Endothelial cell of umbilical vein (primary cell): ENCODE results near the gene PSENEN. TPM values are rescaled to one million over a fixed set of nuclear protein-coding genes. Genes with fewer than 3 reads are reported as not detected.

Source experiments
- BruUV-seq: library from RNA; stranded (reverse); fragments of 400-500 nt; replicated peaks from 2 replicates; lab custom pipeline; 2021; lab: Mats Ljungman, UMichigan
- CTCF ChIA-PET: fragments of 300-600, 350-600 bp; sonication (Branson Sonifier 250); formaldehyde crosslinking; loops from one replicate; lab custom pipeline; 2021; ENCODE audit warnings: antibody characterized with exemption, inconsistent platforms; lab: Charles Lee
- POLR2A ChIA-PET: fragments of 300-600, 350-600 bp; sonication (Branson Sonifier 250); formaldehyde crosslinking; loops from one replicate; lab custom pipeline; 2021; ENCODE audit warnings: antibody characterized with exemption, inconsistent platforms; lab: Charles Lee
- DNase-seq: peaks from one replicate; pipeline ENCODE4 v3.0.0-alpha.2; 2011; ENCODE audit warnings: low read depth, low spot score
- FAIRE-seq: peaks from 2 replicates; lab custom pipeline; 2011; peaks lifted over from hg19 to GRCh38; lab: Jason Lieb, UNC
- H2AFZ ChIP-seq: 2 replicates; pipeline ENCODE4 v1.6.0; 2012; ENCODE audit warnings: low read depth, low read length, control low read depth, inconsistent platforms
- H3K27ac ChIP-seq: 2 replicates; pipeline ENCODE4 v1.5.1; 2011; ENCODE audit warnings: low read depth, mild to moderate bottlenecking, control low read depth, low read length, moderate library complexity; ENCODE audit not compliant: insufficient read depth
- H3K27me3 ChIP-seq, 2 experiments: 2 replicates each; pipeline versions ENCODE4 v1.6.0 to v1.6.1; 2011; ENCODE audit warnings: low read length in 2 of 2, mixed read lengths in 1 of 2; ENCODE audit not compliant: control insufficient read depth in 2 of 2, insufficient read depth in 2 of 2
- H3K36me3 ChIP-seq, 2 experiments: 2 replicates in 1 of 2; 3 replicates in 1 of 2; pipeline ENCODE4 v1.5.1; 2011; ENCODE audit warnings: low read length in 2 of 2, mild to moderate bottlenecking in 1 of 2, moderate library complexity in 1 of 2; ENCODE audit not compliant: control insufficient read depth in 2 of 2, insufficient read depth in 2 of 2; ENCODE audit errors: extremely low read depth in 1 of 2
- H3K4me1 ChIP-seq: 3 replicates; pipeline ENCODE4 v1.5.1; 2011; ENCODE audit warnings: mild to moderate bottlenecking, low read length; ENCODE audit not compliant: control insufficient read depth, insufficient read depth; ENCODE audit errors: extremely low read depth
- H3K4me2 ChIP-seq: 2 replicates; pipeline ENCODE4 v1.6.1; 2011; ENCODE audit warnings: low read length, control low read depth, mixed read lengths; ENCODE audit not compliant: insufficient read depth
- H3K4me3 ChIP-seq, 3 experiments: fragments of 200-600 bp in 1 of 3; sonication (generic), shearing (Covaris generic) in 1 of 3; replicated peaks in 1 of 3; 2 replicates each; pipeline ENCODE4 v1.5.1; 2011 to 2016; ENCODE audit warnings: control low read depth in 3 of 3, low read length in 3 of 3, mild to moderate bottlenecking in 2 of 3, inconsistent platforms in 1 of 3, low read depth in 1 of 3, moderate library complexity in 1 of 3; ENCODE audit not compliant: insufficient read depth in 1 of 3
- H3K79me2 ChIP-seq: 2 replicates; pipeline ENCODE4 v1.6.0; 2012; ENCODE audit warnings: low read length, inconsistent platforms; ENCODE audit not compliant: control insufficient read depth, insufficient read depth
- H3K9ac ChIP-seq: replicated peaks from 2 replicates; pipeline ENCODE3; 2011; ENCODE audit warnings: low read length, control low read depth; ENCODE audit not compliant: insufficient read depth; ENCODE audit errors: extremely low read depth
- H3K9me1 ChIP-seq: replicated peaks from 3 replicates; pipeline ENCODE4 v1.6.0; 2011; ENCODE audit warnings: mild to moderate bottlenecking, low read length; ENCODE audit not compliant: control insufficient read depth, insufficient read depth; ENCODE audit errors: extremely low read depth
- H3K9me3 ChIP-seq: replicated peaks from 2 replicates; pipeline ENCODE4 v1.5.1; 2012; ENCODE audit warnings: low read length, inconsistent platforms; ENCODE audit not compliant: control insufficient read depth, insufficient read depth
- H4K20me1 ChIP-seq: replicated peaks from 2 replicates; pipeline ENCODE3; 2011; ENCODE audit warnings: mild to moderate bottlenecking, low read length; ENCODE audit not compliant: control insufficient read depth, insufficient read depth; ENCODE audit errors: extremely low read depth
- CTCF ChIP-seq, 2 donors: IDR thresholded peaks; 1 replicate in 1 of 2; 2 replicates in 1 of 2; pipeline ENCODE4 v1.5.1; 2011; ENCODE audit warnings: low read length in 2 of 2, mild to moderate bottlenecking in 2 of 2, moderate library complexity in 2 of 2, control low read depth in 1 of 2, inconsistent platforms in 1 of 2, low read depth in 1 of 2; ENCODE audit not compliant: insufficient read depth in 1 of 2; ENCODE audit errors: extremely low read depth in 1 of 2
- EZH2 ChIP-seq: IDR thresholded peaks from 2 replicates; pipeline ENCODE4 v1.6.1; 2012; ENCODE audit warnings: borderline replicate concordance, low read depth, mild to moderate bottlenecking, moderate library complexity, low read length, inconsistent platforms; ENCODE audit not compliant: severe bottlenecking
- FOS ChIP-seq: IDR thresholded peaks from 2 replicates; pipeline ENCODE4 v1.6.1; 2011; ENCODE audit warnings: mild to moderate bottlenecking, low read length, moderate library complexity, borderline replicate concordance; ENCODE audit not compliant: insufficient read depth
- GATA2 ChIP-seq: IDR thresholded peaks from 2 replicates; pipeline ENCODE4 v1.7.0; 2011; ENCODE audit warnings: low read depth, mild to moderate bottlenecking, moderate library complexity, mixed read lengths, low read length; ENCODE audit not compliant: insufficient read length, insufficient read depth
- JUN ChIP-seq: IDR thresholded peaks from 2 replicates; pipeline ENCODE4 v1.6.1; 2011; ENCODE audit warnings: borderline replicate concordance, low read depth; ENCODE audit not compliant: insufficient read length, insufficient read depth
- MAX ChIP-seq: IDR thresholded peaks from 2 replicates; pipeline ENCODE4 v1.6.1; 2011; ENCODE audit not compliant: insufficient read depth, insufficient read length
- MYC ChIP-seq: IDR thresholded peaks from one replicate; pipeline ENCODE4 v1.6.1; 2011; ENCODE audit warnings: mild to moderate bottlenecking, low read depth, low read length
- POLR2A ChIP-seq: IDR thresholded peaks from 2 replicates; pipeline ENCODE4 v1.6.1; 2012; ENCODE audit warnings: low read depth, mild to moderate bottlenecking, control low read depth, low read length
- POLR2AphosphoS5 ChIP-seq: IDR thresholded peaks from 2 replicates; pipeline ENCODE4 v1.6.1; 2012; ENCODE audit warnings: low read depth, mild to moderate bottlenecking, control low read depth, low read length, moderate library complexity; ENCODE audit not compliant: insufficient read depth
- dilution Hi-C: fragments of 300-500 bp; cut with MboI; formaldehyde crosslinking; loops from one replicate; pipeline ENCODE4 v1.15.0; 2019; ENCODE audit warnings: low sequenced_read_pairs; ENCODE audit not compliant: extremely low pct_ligation_motif_present
- intact Hi-C: fragments of 100-400 bp; cut with micrococcal nuclease; formaldehyde crosslinking; loops from one replicate; pipeline ENCODE4 v1.10.0; 2022
- polyA plus RNA-seq, 4 experiments: library from polyadenylated mRNA; depleted of rRNA in 3 of 4; stranded (reverse) in 3 of 4; unstranded in 1 of 4; fragments of >200 nt; gene quantifications; 2 replicates each; pipeline versions ENCODE4 v1.2.1 to v1.2.3, GENCODE V29; 2011 to 2012; ENCODE audit warnings: missing spikeins in 1 of 4
- total RNA-seq: library from RNA; stranded (reverse); gene quantifications from 2 replicates; pipeline ENCODE4 v1.2.3, GENCODE V29; 2021

Gene PSENEN
- total and polyA plus RNA-seq, 2 donors (not counting 3 experiments of a cell fraction or from before 2014, with no cell fraction given), result 60.0 to 70.1 TPM

- no peaks in the 10 kb centered on the region for H4K20me1 ChIP-seq
- H3K9me1 ChIP-seq, result no peaks in the 10 kb centered on the region
- no peaks in the 10 kb centered on the region for H3K4me1 ChIP-seq
- no peak overlapping the region for H3K4me3 ChIP-seq
- H3K9me3 ChIP-seq, result no peaks in the 10 kb centered on the region
- dilution Hi-C loops, result no loop called here
- H3K4me2 ChIP-seq, result no peak overlapping the region
- H3K9ac ChIP-seq, result no peak overlapping the region
- ChIA-PET CTCF (no interaction called here), POLR2A (no interaction called here)
- intact Hi-C loops, result no loop called here
- H3K79me2 ChIP-seq, result no peaks in the 10 kb centered on the region
- FAIRE-seq (no peak), DNase-seq (no peak)
- no peaks in the 10 kb centered on the region for H3K27me3 ChIP-seq
- BruUV-seq, result no TSS peak
- H3K27ac ChIP-seq, result no peak overlapping the region
- H3K36me3 ChIP-seq, result peaks cover 0 to 6% of the 10 kb centered on the region in 2 experiments
- no peak overlapping the region for H2AFZ ChIP-seq
- no peak for TF ChIP-seq FOS
- TF ChIP-seq JUN, result no peak
- TF ChIP-seq MYC, result no peak
- no peak for TF ChIP-seq POLR2A
- no peak for TF ChIP-seq EZH2
- no peak for TF ChIP-seq GATA2
- no peak for TF ChIP-seq POLR2AphosphoS5
- TF ChIP-seq MAX, result no peak
- no peak for TF ChIP-seq CTCF (IDR thresholded peaks at IDR 0.05; ENCODE audit: extremely low read depth in 1 of 2, insufficient read depth in 1 of 2, low read depth in 1 of 2, low read length in 2 of 2)
These were observed 36.2 kb downstream of the PSENEN start for GRCh38 chr19:35781650-35782049.
